ENCODE data around the gene COL15A1.

- TF ChIP-seq CTCF (IDR thresholded peaks at IDR 0.05; ENCODE audit: insufficient read depth, low read length): no peak
- no peak for TF ChIP-seq POLR2AphosphoS5 (IDR thresholded peaks at IDR 0.05; ENCODE audit: low read depth)
These were observed 14.6 kb upstream of the COL15A1 start for GRCh38 chr9:98929071-98929470.
